Measurements from ENCODE around the gene COPZ2.

Gene COPZ2

DNA sequence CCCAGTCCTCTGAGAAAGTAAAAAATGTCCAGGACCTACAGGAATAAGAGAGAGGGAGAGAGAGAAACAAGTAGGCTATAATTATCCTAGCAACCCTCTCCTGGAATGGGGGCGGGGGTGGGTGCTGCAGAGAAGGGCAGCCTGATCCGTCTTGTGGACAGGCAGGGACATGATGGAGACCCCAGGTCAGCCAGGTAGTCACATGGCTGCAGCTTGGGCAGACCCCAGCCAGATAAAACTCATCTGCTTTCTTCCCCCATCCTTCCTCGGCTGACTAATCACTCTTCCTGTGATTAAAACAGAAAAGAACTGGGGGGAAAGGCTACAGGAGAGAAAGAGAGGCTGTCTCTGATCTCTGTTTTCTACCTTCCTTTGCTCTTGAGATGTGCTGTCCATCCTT is 32.6 kb downstream of the COPZ2 start:
- Histone ChIP-seq H3F3A (ENCODE audit: low read depth) (no peaks in the 10 kb centered on the region), H3K36me3 (ENCODE audit: insufficient read depth, low read length) (no peaks in the 10 kb centered on the region), H3K4me1 (ENCODE audit: insufficient read depth, low read length, poor library complexity, severe bottlenecking) (peaks cover 29% of the 10 kb centered on the region), H3K9me2 (replicated peaks; ENCODE audit: low read depth, low read length) (no peaks in the 10 kb centered on the region), H2AFZ (ENCODE audit: low read length) (peak overlapping the region; percentile 21; the same call in 1 of the 2 replicates), H3K9me3 (ENCODE audit: insufficient read depth, low read depth, low read length) (no peaks in the 10 kb centered on the region), H3K4me3 (ENCODE audit: low read length, poor library complexity, severe bottlenecking) (no peak overlapping the region), H3K27me3 (ENCODE audit: insufficient read depth, low read length, poor library complexity, severe bottlenecking) (no peaks in the 10 kb centered on the region), H3K9ac (ENCODE audit: low read depth, low read length, poor library complexity, severe bottlenecking) (peak overlapping the region; percentile 48), H3K4me2 (ENCODE audit: low read depth, low read length, poor library complexity, severe bottlenecking) (no peak overlapping the region), H3K79me2 (ENCODE audit: insufficient read depth, low read length) (no peaks in the 10 kb centered on the region), H4K20me1 (ENCODE audit: insufficient read depth, low read length, poor library complexity, severe bottlenecking) (no peaks in the 10 kb centered on the region)
- no peak for TF ChIP-seq EZH2phosphoT487 (IDR thresholded peaks at IDR 0.05; ENCODE audit: borderline replicate concordance)
- TF ChIP-seq, protein P1, sequence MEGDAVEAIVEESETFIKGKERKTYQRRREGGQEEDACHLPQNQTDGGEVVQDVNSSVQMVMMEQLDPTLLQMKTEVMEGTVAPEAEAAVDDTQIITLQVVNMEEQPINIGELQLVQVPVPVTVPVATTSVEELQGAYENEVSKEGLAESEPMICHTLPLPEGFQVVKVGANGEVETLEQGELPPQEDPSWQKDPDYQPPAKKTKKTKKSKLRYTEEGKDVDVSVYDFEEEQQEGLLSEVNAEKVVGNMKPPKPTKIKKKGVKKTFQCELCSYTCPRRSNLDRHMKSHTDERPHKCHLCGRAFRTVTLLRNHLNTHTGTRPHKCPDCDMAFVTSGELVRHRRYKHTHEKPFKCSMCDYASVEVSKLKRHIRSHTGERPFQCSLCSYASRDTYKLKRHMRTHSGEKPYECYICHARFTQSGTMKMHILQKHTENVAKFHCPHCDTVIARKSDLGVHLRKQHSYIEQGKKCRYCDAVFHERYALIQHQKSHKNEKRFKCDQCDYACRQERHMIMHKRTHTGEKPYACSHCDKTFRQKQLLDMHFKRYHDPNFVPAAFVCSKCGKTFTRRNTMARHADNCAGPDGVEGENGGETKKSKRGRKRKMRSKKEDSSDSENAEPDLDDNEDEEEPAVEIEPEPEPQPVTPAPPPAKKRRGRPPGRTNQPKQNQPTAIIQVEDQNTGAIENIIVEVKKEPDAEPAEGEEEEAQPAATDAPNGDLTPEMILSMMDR (conservative IDR thresholded peaks at IDR 0.05; ENCODE audit: low read length): no peak

DNA sequence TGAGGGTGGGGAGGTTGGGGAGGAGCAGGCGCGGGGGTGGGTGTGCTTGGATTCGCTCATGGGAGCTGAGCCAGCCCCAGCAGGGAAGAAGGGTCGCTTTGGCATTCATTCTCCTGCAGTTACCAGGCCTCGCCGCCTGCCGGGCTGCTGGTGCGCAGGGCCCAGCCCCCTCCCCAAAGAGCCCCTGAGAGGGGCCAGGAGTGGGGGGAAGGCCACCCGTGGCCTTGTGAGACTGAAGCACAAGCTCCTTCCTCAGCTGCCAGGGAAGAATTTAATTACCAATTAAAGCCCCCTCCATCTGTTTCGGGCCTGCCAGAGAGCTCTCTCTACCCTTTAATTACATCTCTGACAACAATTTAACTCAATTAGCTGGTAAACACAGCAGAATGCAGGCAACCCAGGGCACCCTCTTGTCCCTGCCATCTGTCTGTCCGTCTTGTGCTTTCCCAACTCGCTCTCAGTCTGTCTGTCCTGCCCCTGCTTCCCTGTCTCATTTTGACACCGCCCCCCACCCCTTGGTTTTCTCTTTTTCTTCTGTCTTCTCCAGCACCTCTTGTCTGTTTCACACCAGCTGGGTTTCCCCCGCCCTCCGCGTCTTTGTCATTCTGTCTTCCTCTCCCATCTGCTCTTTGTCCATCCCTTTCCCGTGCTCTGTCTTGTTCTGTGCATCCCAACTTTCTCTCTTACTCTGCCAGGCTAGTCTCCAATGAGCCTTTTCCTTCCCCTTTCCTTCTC is 34.0 kb downstream of the COPZ2 start:
- no peaks in the 10 kb centered on the region for H4K20me1 ChIP-seq (ENCODE audit: insufficient read depth, low read length, poor library complexity, severe bottlenecking)
- H3K79me2 ChIP-seq (ENCODE audit: insufficient read depth, low read length): no peaks in the 10 kb centered on the region
- H3K4me1 ChIP-seq (ENCODE audit: insufficient read depth, low read length, poor library complexity, severe bottlenecking): peaks cover 32% of the 10 kb centered on the region
- H2AFZ ChIP-seq (ENCODE audit: low read length): 0 out of 2 replicates have a peak overlapping the region, but pooled peaks have one; percentile 83
- no peaks in the 10 kb centered on the region for H3K9me2 ChIP-seq (replicated peaks; ENCODE audit: low read depth, low read length)
- no peak overlapping the region for H3K4me3 ChIP-seq (ENCODE audit: low read length, poor library complexity, severe bottlenecking)
- no peaks in the 10 kb centered on the region for H3K27me3 ChIP-seq (ENCODE audit: insufficient read depth, low read length, poor library complexity, severe bottlenecking)
- no peaks in the 10 kb centered on the region for H3K36me3 ChIP-seq (ENCODE audit: insufficient read depth, low read length)
- no peaks in the 10 kb centered on the region for H3F3A ChIP-seq (ENCODE audit: low read depth)
- no peaks in the 10 kb centered on the region for H3K9me3 ChIP-seq (ENCODE audit: insufficient read depth, low read depth, low read length)
- H3K9ac ChIP-seq (ENCODE audit: low read depth, low read length, poor library complexity, severe bottlenecking): peak overlapping the region; percentile 25
- no peak overlapping the region for H3K4me2 ChIP-seq (ENCODE audit: low read depth, low read length, poor library complexity, severe bottlenecking)
- no peak for TF ChIP-seq EZH2phosphoT487 (IDR thresholded peaks at IDR 0.05; ENCODE audit: borderline replicate concordance)
- TF ChIP-seq, protein P1 (conservative IDR thresholded peaks at IDR 0.05; ENCODE audit: low read length): no peak

DNA sequence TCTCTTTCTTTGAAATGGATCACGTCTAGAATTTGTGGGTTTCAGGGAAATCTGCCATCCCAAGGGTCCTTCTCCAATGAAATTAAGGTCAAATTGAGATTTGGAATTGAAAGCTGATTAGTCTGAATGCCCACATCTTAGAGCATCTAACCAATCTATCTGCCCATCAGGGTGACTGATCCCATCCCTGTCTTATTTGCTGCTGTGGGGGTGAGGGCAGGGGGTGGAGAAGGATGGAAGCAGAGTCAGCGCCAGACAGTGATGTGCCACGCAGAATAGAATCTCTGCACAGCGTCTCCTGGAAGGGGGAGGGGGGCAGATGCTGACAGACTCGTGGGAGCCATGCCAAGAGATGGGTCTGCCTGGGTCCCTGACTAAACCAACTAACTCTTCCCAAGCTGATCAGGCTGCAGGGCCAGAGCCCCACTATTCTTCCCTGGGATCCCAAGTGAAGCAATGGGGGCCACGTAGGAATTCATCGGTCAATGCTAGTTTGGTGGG is 34.6 kb downstream of the COPZ2 start:
- peak overlapping the region; percentile 33 for H3K4me2 ChIP-seq (ENCODE audit: low read depth, low read length, poor library complexity, severe bottlenecking)
- H4K20me1 ChIP-seq (ENCODE audit: insufficient read depth, low read length, poor library complexity, severe bottlenecking): no peaks in the 10 kb centered on the region
- peaks cover 32% of the 10 kb centered on the region for H3K4me1 ChIP-seq (ENCODE audit: insufficient read depth, low read length, poor library complexity, severe bottlenecking)
- H3F3A ChIP-seq (ENCODE audit: low read depth): no peaks in the 10 kb centered on the region
- H3K9ac ChIP-seq (ENCODE audit: low read depth, low read length, poor library complexity, severe bottlenecking): peak overlapping the region; percentile 25
- no peaks in the 10 kb centered on the region for H3K9me2 ChIP-seq (replicated peaks; ENCODE audit: low read depth, low read length)
- no peaks in the 10 kb centered on the region for H3K79me2 ChIP-seq (ENCODE audit: insufficient read depth, low read length)
- H2AFZ ChIP-seq (ENCODE audit: low read length): peak overlapping the region; percentile 83
- no peaks in the 10 kb centered on the region for H3K36me3 ChIP-seq (ENCODE audit: insufficient read depth, low read length)
- no peak overlapping the region for H3K4me3 ChIP-seq (ENCODE audit: low read length, poor library complexity, severe bottlenecking)
- no peaks in the 10 kb centered on the region for H3K9me3 ChIP-seq (ENCODE audit: insufficient read depth, low read depth, low read length)
- TF ChIP-seq EZH2phosphoT487 (IDR thresholded peaks at IDR 0.05; ENCODE audit: borderline replicate concordance): no peak
- TF ChIP-seq, protein P1 (conservative IDR thresholded peaks at IDR 0.05; ENCODE audit: low read length): no peak
- H3K27me3 ChIP-seq (ENCODE audit: insufficient read depth, low read length, poor library complexity, severe bottlenecking): no peaks in the 10 kb centered on the region

Data from Loucy (cell line).